SH-SY5Y (cell line): ENCODE measurements around the gene AIF1L.

Source experiments
- GATA2 ChIP-seq: IDR thresholded peaks from 2 replicates; pipeline ENCODE4 v1.6.1; 2011; ENCODE audit warnings: mild to moderate bottlenecking, low read depth, low read length
- GATA3 ChIP-seq: IDR thresholded peaks from 2 replicates; pipeline ENCODE4 v1.6.1; 2011; ENCODE audit warnings: low read depth, mild to moderate bottlenecking, low read length, moderate library complexity

DNA sequence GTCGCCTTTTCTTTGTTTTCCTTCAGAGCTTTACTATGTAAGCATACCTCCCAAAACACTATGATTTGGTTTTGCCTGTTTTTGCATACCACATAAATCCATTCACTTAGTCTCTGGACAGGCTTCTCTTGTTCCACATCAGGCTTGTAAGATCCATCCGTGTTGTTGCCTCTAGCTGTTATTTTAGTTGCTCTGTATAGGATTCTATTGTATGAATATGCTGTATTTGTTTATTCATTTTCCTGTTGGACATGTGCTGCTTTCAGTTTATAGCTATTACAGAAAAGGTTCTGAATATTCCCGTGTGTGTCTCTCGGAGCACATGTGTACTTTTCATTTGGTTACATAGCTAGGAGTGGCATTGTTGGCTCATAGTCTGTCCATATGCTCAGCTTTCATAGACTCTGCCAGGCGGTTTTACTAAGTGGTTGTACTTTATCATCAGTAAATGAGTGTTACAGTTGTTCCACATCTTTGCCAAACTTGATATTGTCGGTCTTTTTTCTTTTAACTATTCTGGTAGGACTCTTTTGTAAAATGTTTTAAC is 70.9 kb downstream of the AIF1L start:
- no peak for TF ChIP-seq GATA2
- TF ChIP-seq GATA3, result no peak
